Muscle layer of colon (tissue), 2 donors: ENCODE results near the gene DNAJB11.

ENCODE experiments used
- H3K27ac ChIP-seq: one replicate; pipeline ENCODE4 v1.7.0; 2013; ENCODE audit warnings: low read depth, mild to moderate bottlenecking, low read length, moderate library complexity
- H3K27me3 ChIP-seq, 2 donors: one replicate each; pipeline ENCODE4 v1.7.0; 2013; ENCODE audit warnings: low read length in 2 of 2, mild to moderate bottlenecking in 2 of 2; ENCODE audit not compliant: insufficient read depth in 2 of 2, control insufficient read depth in 1 of 2
- H3K36me3 ChIP-seq: one replicate; pipeline ENCODE4 v1.7.0; 2013; ENCODE audit warnings: mild to moderate bottlenecking, low read length; ENCODE audit not compliant: insufficient read depth
- H3K4me1 ChIP-seq: one replicate; pipeline ENCODE4 v1.7.0; 2013; ENCODE audit warnings: mild to moderate bottlenecking, low read length; ENCODE audit not compliant: insufficient read depth
- H3K4me3 ChIP-seq, 2 donors: one replicate each; pipeline ENCODE4 v1.7.0; 2013; ENCODE audit warnings: low read length in 2 of 2, low read depth in 1 of 2, mild to moderate bottlenecking in 1 of 2, moderate library complexity in 1 of 2
- H3K9ac ChIP-seq: one replicate; pipeline ENCODE4 v1.7.0; 2013; ENCODE audit warnings: low read length
- H3K9me3 ChIP-seq: one replicate; pipeline ENCODE4 v1.7.0; 2013; ENCODE audit warnings: mild to moderate bottlenecking, low read length
- donor health status: abdominal sarcoma.
- donor health status: Adenocarcinoma of cecum.

DNAJB11 gene

DNA sequence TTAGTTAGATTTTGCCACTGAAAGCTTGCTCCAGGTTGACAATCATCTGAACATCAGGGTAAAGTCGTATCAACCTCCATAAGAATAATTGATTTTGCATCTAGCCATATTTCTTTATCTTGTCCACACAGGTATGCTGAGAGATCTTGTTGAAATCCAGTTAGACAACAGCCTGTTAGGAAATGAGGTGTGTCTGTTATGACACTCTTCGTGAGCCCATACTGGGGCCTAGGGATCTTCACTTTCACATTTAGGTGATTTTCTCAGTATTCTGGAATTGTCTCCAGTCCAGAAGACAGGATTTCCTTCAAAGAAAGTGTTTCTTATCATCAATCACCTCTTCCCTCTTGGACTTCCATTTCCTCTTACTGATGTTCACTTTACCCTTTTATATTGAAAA, 18.1 kb downstream of the DNAJB11 start:
- Histone ChIP-seq H3K27me3 (no peaks in the 10 kb centered on the region), H3K36me3 (peaks cover 24% of the 10 kb centered on the region), H3K9ac (no peak overlapping the region), H3K9me3 (no peaks in the 10 kb centered on the region), H3K4me3 (no peak overlapping the region), H3K27ac (no peak overlapping the region), H3K4me1 (no peaks in the 10 kb centered on the region)

DNA sequence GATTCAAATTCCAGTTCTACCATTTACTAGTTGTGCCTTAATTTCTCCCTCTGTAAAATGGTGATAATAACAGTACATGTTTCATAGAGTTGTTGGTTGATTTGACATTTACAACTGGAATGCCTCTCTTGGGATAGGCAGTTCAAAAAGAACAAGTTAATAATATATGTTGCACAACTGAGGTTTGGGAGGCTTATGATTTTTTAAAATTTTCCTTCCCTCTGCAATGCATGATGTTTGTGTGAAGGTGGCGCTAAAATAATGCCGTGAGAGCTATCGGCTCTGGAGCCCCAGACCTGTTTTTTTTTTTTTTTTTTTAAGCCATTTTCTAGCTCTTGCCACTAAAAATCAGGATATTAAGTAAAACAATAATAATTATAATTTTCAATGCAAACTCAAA, 18.6 kb downstream of the DNAJB11 start:
- Histone ChIP-seq H3K4me1 (no peaks in the 10 kb centered on the region), H3K9me3 (no peaks in the 10 kb centered on the region), H3K27me3 (no peaks in the 10 kb centered on the region), H3K4me3 (no peak overlapping the region), H3K27ac (no peak overlapping the region), H3K36me3 (peaks cover 19% of the 10 kb centered on the region), H3K9ac (no peak overlapping the region)

DNA sequence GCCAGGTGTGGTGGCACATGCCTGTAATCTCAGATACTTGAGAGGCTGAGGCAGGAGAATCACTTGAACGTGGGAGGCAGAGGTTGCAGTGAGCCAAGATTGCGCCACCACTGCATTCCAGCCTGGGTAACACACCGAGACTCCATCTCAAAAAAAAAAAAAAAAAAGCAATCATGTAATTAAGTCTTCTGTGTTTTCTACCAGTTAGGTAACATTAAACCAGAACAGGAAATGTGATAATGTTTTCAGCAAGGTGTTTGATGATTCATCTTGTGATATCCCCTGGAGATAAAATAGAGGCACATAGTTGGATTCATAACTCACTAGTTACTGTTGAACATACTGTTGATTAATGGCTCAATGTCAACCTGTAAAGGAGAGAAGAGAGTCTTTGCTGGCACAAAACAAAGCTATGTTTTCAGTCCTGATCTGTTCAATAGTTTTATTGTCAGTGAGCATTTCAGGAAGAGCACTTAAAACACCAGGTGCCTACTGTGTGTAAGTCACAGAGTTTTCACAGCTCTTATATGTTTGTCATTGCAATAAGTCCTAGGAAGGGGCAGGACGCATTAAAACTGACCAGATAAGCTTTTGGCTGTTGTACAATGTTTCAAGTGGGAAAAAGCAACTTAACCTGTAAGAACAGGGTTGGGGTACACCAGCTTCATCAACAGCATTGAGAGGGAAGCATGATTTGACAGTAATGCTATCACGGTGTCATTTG, 19.5 kb downstream of the DNAJB11 start:
- no peak overlapping the region for H3K4me3 ChIP-seq
- H3K9me3 ChIP-seq = no peaks in the 10 kb centered on the region
- H3K4me1 ChIP-seq = no peaks in the 10 kb centered on the region
- H3K27ac ChIP-seq = no peak overlapping the region
- H3K9ac ChIP-seq = no peak overlapping the region
- no peaks in the 10 kb centered on the region for H3K27me3 ChIP-seq
- peaks cover 10% of the 10 kb centered on the region for H3K36me3 ChIP-seq

DNA sequence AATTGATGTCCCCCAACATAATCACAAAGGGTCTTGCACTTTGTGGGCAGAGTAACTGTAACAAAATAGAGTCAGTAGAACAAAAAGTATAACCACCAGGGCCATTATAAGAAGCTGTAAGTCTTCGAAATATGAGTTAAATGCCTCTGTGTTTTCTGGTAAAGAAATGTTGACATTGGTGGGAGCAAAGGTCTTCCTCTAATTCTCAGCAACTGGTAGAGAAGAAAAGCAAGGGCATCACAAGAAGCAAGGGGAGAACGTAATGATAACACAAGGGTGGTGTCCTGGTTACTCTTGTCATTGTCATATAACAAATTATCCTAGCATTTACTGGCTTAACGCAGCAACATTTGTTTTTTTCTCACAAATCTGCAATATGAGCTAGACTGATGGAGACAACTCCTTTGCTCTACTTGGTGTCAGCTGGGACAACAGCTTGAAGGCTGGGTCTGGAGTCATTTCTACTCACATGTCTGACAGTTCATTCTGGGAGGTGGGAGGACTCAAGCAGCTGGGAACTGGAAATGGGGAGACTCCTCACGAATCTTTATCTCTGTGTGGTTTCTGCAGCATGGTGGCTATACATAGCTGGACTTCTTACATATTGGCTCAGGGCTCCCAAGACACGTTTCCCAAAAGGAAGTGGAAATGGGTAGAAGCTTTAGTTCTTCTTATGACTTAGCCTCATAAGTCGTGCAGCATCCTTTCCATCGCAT, 20.2 kb downstream of the DNAJB11 start:
- no peaks in the 10 kb centered on the region for H3K27me3 ChIP-seq
- H3K4me1 ChIP-seq = no peaks in the 10 kb centered on the region
- no peak overlapping the region for H3K27ac ChIP-seq
- H3K9ac ChIP-seq = no peak overlapping the region
- no peak overlapping the region for H3K4me3 ChIP-seq
- H3K9me3 ChIP-seq = no peaks in the 10 kb centered on the region
- H3K36me3 ChIP-seq = peaks cover 3% of the 10 kb centered on the region

DNA sequence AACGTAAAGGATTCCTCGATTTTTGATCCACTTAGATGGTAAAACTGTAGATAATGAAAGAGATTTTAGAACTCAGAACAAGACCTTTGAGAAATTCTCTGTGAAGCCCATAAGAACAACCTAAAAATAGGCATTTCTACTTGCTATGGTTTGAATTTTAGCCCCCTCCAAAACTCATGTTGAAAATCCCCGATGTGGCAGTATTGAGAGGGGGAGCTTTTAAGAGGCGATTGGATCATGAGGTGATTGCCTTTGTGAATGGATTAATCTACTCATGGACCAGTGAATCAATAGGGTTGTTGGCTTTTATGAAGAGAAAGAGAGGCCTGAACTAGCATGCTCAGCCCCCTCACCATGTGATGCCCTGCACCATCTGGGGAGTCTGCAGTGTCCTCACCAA, 22.2 kb downstream of the DNAJB11 start:
- H3K4me1 ChIP-seq = no peaks in the 10 kb centered on the region
- no peaks in the 10 kb centered on the region for H3K36me3 ChIP-seq
- no peak overlapping the region for H3K9ac ChIP-seq
- no peak overlapping the region for H3K27ac ChIP-seq
- H3K27me3 ChIP-seq = no peaks in the 10 kb centered on the region
- no peaks in the 10 kb centered on the region for H3K9me3 ChIP-seq
- no peak overlapping the region for H3K4me3 ChIP-seq

DNA sequence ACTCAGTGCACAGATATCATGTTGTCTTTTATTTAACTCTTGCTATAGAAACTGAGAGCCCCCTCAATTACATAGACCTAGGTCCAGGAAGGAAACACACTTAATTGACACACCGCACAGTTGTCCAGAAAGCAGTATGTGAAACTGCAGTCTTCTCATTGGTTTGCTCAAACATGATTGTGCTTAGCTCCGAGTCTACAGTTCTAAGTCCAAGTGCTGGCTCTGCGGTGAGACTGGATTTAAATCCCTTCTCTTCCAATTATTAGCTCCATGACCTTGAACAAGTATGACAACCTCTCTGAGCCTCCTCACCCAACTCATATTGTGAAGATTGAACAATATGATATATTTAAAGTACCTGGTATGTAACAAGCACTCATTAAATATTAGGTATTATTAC, 23.3 kb downstream of the DNAJB11 start:
- Histone ChIP-seq H3K4me3 (no peak overlapping the region), H3K4me1 (no peaks in the 10 kb centered on the region), H3K36me3 (no peaks in the 10 kb centered on the region), H3K27ac (no peak overlapping the region), H3K9me3 (no peaks in the 10 kb centered on the region), H3K27me3 (no peaks in the 10 kb centered on the region), H3K9ac (no peak overlapping the region)

DNA sequence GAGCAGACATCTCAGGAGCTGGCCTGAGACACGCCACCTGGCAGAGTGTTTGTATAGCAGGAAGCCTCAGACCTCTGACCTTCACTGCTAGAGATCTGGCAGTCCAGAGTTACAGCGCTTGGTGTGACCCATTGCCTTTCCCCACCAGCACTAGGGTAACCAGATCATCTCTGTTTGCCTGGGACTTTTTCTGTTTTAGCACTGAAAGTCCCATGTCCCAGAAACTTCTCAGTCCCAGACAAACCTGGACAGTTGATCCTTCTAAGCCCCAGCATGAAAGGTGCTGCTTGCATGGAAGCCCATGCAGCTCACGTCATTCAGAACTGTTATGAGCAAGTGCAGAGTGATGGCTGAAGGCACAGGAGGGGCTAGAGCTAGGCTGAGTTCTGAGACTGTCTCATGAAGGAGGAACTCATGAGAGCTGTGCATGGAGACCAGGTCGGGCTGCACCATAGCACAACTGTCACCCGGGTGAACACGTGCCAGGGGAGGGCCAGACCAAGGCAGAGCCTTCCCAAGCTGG, 24.1 kb downstream of the DNAJB11 start:
- Histone ChIP-seq H3K36me3 (no peaks in the 10 kb centered on the region), H3K27me3 (no peaks in the 10 kb centered on the region), H3K4me3 (no peak overlapping the region), H3K9me3 (no peaks in the 10 kb centered on the region), H3K4me1 (no peaks in the 10 kb centered on the region), H3K9ac (no peak overlapping the region), H3K27ac (no peak overlapping the region)

DNA sequence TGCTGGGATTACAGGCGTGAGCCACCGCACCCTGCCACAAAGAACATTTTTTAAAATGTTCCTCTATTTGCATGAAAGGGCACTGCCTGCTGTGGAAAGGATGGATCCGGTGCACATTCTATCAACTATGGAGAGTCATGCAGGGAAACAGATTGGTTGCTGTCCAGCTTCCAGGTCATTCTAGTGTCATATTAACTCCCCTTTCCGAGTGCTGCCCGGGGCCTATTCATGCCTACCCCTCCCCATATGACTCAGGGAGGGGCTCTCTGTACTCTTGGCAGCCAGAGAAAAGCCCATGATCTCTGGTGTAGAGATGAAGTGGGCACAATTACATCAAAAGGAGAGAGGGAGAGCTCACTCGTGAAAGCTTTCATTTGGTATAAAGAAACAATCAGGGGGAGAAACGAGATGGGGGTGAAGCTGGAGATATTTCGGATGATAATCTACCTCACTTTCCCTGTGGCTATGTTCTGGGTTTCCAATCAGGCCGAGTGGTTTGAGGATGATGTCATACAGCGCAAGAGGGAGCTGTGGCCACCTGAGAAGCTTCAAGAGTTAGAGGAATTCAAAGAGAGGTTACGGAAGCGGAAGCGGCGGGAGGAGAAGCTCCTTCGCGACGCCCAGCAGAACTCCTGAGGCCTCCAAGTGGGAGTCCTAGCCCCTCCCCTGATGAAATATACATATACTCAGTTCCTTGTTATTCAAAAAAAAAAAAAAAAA, 26.2 kb downstream of the DNAJB11 start:
- Histone ChIP-seq H3K27ac (no peak overlapping the region), H3K27me3 (no peaks in the 10 kb centered on the region), H3K4me3 (no peak overlapping the region), H3K36me3 (no peaks in the 10 kb centered on the region), H3K4me1 (no peaks in the 10 kb centered on the region), H3K9me3 (no peaks in the 10 kb centered on the region), H3K9ac (no peak overlapping the region)

DNA sequence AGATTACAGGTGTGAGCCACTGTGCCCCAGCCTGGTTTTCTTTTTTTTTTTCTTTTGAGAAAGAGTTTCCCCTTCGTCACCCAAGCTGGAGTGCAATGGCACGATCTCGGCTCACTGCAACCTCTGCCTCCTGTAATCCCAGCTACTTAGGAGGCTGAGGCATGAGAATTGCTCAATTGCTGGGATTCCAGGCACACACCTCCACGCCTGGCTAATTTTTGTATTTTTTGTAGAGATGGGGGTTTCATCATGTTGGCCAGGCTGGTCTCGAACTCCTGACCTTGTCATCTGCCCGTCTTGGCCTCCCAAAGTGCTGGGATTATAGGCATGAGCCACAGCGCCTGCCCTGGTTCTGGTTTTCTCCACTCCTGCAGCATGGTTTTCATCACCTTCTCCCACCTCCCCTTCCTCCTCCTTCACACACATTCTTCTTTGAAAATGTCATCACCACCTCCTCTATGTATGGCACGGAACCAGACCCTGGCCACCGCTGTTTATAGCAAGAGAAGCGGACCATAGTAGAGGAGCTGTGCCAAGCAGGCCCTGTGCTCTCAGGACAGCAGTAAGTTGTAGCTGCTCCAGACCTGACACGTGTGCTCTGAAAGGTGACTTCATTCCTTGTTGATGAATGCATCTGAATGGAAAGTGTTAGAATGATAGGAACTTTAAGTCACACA, 27.7 kb downstream of the DNAJB11 start:
- H3K4me3 ChIP-seq = no peak overlapping the region
- H3K27ac ChIP-seq = no peak overlapping the region
- H3K9me3 ChIP-seq = no peaks in the 10 kb centered on the region
- H3K4me1 ChIP-seq = no peaks in the 10 kb centered on the region
- no peak overlapping the region for H3K9ac ChIP-seq
- no peaks in the 10 kb centered on the region for H3K27me3 ChIP-seq
- H3K36me3 ChIP-seq = no peaks in the 10 kb centered on the region

DNA sequence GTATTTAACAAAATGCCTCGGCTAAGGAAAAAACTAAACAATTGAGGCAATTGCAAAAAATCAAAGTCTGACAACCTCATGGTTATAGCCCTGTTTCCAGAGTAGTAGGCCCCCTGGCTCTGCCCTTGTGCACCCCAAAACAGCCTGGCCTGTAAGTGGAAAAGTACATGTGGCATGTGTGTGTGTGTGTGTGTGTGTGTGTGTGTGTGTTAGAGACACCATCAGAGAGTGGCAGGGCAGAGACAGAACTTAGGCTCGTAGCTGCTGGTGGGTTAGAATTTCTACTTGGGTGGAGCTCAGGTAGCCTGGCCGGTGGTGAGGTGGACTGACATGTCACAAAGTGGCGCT, 28.2 kb downstream of the DNAJB11 start:
- no peaks in the 10 kb centered on the region for H3K9me3 ChIP-seq
- H3K4me3 ChIP-seq = no peak overlapping the region
- no peaks in the 10 kb centered on the region for H3K4me1 ChIP-seq
- H3K27me3 ChIP-seq = no peaks in the 10 kb centered on the region
- no peaks in the 10 kb centered on the region for H3K36me3 ChIP-seq
- H3K9ac ChIP-seq = no peak overlapping the region
- no peak overlapping the region for H3K27ac ChIP-seq

DNA sequence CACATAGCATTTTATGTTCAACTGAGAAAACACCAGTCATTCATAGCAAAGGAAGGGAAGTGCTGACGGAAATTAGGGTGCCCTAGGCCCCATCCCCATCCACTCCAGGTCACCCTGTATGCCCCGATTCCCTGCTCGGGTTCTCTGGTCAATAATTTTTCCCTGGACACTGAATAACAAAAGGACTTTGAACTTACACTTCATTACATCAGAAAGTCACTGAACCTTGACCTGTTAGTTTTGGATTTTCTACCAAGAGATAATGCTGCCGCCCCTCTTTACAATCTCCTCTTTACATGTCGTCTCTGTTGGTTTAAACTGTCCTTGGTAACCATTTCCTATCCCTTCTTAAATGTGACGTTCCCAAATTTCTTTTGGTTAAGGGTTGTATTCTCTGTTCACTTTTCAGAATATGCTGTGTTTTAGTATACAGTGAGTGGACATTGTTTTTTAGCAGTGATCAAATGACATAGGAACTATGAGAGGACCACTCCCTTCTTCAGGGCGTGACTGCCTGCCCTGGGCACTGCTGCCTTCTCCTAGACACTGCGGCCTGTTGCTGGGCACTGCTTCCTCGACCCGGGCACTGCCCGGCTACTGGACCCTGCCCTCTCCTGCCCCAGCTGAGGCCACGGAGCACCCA, 28.7 kb downstream of the DNAJB11 start:
- H3K4me3 ChIP-seq = no peak overlapping the region

More for the DNA sequence above, 28.7 kb downstream of the DNAJB11 start:
- H3K36me3 ChIP-seq = no peaks in the 10 kb centered on the region
- no peak overlapping the region for H3K9ac ChIP-seq
- no peaks in the 10 kb centered on the region for H3K9me3 ChIP-seq
- no peaks in the 10 kb centered on the region for H3K4me1 ChIP-seq
- H3K27ac ChIP-seq = no peak overlapping the region
- no peaks in the 10 kb centered on the region for H3K27me3 ChIP-seq
